ENCODE measurements around the gene CERS3.

The CERS3 gene

GRCh38 chr15:100383302-100384107 lies 145.2 kb downstream of the CERS3 start:
- DNase-seq (ENCODE audit: low spot score) = peak; percentile 53

DNA sequence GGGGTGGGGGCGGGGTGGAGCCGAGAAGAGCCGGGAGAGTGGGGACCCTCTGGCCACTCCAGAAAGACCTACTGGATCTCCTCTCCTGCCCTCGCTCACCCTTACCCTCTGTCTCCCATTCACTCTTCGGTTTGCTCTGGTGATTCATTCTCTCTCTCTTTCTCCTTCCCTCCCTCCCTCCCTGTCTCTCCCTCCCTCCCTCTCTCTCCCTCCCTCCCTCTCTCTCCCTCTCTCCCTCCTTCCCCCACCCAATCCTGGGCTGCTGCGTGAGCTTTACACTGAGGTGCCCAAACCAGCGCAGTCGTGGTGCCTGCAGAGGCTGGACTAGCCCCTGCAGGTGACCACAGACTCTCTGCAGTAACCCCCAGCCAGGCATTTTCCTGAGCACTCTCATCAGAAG lies 154.8 kb downstream of the CERS3 start:
- no peak for DNase-seq (ENCODE audit: low spot score)

DNA sequence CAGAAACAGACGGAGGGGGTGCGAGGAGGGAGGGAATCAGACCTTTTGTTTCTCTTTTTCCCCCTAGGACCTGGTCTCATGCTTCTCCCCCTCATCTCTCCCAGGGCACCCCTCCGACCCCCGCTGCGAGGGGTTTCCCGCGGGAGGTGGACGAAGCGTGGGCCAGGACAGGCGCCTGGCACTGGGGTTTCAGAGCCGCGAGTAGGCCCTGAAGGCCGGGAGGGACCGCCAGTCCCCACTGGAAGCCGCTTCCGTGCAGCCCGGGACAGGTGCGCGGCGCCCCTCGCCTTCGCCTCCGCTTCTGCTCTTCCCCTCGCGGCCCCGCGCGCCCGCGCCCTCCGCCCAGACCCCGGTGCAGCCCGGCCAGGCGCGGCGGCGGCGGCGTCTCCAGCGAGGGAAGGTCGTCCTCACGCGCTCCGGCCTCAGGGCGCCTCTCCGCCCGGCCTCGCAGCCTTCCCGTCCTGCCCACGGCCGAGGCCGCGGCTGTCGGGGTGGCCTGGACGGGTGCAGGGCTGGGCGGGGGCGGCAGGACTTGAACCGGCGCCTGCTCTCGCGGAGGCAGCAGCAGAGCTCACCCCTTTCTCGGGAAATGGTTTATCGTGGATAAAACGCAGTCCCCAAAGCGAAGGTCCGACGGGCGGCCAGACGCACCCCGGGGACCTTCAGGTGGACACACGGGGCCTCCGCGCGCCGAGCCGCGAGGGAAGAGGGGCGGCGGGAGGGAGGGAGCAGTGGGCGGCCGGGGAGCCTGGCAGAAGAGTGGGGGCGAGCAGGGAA lies 155.4 kb downstream of the CERS3 start:
- no peak for DNase-seq (ENCODE audit: low spot score)

- no peak for DNase-seq (ENCODE audit: low spot score)
These were observed 156.0 kb downstream of the CERS3 start for GRCh38 chr15:100372739-100373119.

DNA sequence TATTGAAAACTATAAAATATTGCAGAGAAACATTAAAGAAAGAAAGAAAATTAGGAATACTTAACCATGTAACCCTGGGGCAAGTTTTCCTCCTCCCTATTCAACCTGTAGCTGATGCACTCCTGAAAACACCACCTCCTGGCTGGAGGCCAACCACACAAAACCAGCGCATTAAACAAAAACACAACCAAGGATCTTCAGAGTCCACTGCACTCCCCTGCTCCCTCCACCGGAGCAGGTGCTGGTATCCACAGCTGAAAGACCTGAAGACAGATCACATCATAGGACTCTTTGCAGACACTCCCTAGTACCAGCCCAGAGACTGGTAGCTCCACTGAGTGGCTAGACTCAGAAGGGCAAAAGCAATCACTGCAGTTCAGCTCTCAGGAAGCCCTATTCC lies 173.4 kb downstream of the CERS3 start:
- no peak for DNase-seq (ENCODE audit: low spot score)

GRCh38 chr15:100353449-100353848 lies 175.3 kb downstream of the CERS3 start:
- DNase-seq (ENCODE audit: low spot score) = no peak

- no peak for DNase-seq (ENCODE audit: low spot score)
These were observed 178.1 kb downstream of the CERS3 start for GRCh38 chr15:100350434-100351226.

Small RNAs within 50 kb of the gene (small RNA-seq; reads per million reads assigned to genes)
- 0 reads per million in 2 experiments for gene RNU6-181P
- 0 reads per million in 2 experiments for gene RNU6-322P
